IPS DF 19.7 (cell line): ENCODE data around the gene RAB2B.
A peak's percentile ranks its signal among the peaks of the same experiment; 100 is the strongest.
"Not testable (repeated sequence)": the region's sequence is repeated elsewhere in the genome, so short reads cannot be mapped to it uniquely, and the experiment has no call there.

Experiments
- DNase-seq: peaks from one replicate; pipeline ENCODE4 v3.0.0-alpha.2; 2013; ENCODE audit warnings: low read depth, low spot score

Gene RAB2B

GRCh38 chr14:21494902-21495762 lies 18.4 kb upstream of the RAB2B start:
- DNase-seq: no peak

- no peak for DNase-seq
These were observed 9.9 kb upstream of the RAB2B start for GRCh38 chr14:21486640-21487087.

GRCh38 chr14:21476523-21476924 lies 235 bp downstream of the RAB2B start:
- no peak for DNase-seq

GRCh38 chr14:21475767-21476522 lies 814 bp downstream of the RAB2B start:
- DNase-seq: no peak

- no peak for DNase-seq
These were observed 9.1 kb downstream of the RAB2B start for GRCh38 chr14:21467616-21468015.

GRCh38 chr14:21455912-21456667 lies 20.7 kb downstream of the RAB2B start, which contains the start of gene CHD8:
CHD8 (minus strand) TSS chr14:21456123; CDS start chr14:21431643, 24,480 bp downstream.
- DNase-seq: peak; percentile 99

GRCh38 chr14:21455592-21455911 lies 21.2 kb downstream of the RAB2B start:
- no peak for DNase-seq

- DNase-seq: no peak
These were observed 21.8 kb downstream of the RAB2B start for GRCh38 chr14:21454843-21455544.

- no peak for DNase-seq
These were observed 26.9 kb downstream of the RAB2B start for GRCh38 chr14:21449899-21450216.

- not testable (repeated sequence) for DNase-seq
These were observed 34.1 kb downstream of the RAB2B start for GRCh38 chr14:21442657-21443056.

- DNase-seq: no peak
These were observed 35.9 kb downstream of the RAB2B start for GRCh38 chr14:21440859-21441258.

GRCh38 chr14:21437063-21437901 lies 39.5 kb downstream of the RAB2B start:
- peak; percentile 96 for DNase-seq

GRCh38 chr14:21436567-21437062 lies 40.1 kb downstream of the RAB2B start:
- no peak for DNase-seq

GRCh38 chr14:21431126-21431525 lies 45.6 kb downstream of the RAB2B start:
- no peak for DNase-seq

GRCh38 chr14:21428930-21429329 lies 47.8 kb downstream of the RAB2B start:
- no peak for DNase-seq

GRCh38 chr14:21426692-21427091 lies 50.1 kb downstream of the RAB2B start:
- no peak for DNase-seq

- no peak for DNase-seq
These were observed 57.2 kb downstream of the RAB2B start for GRCh38 chr14:21419528-21419927.

GRCh38 chr14:21415329-21415728 lies 61.4 kb downstream of the RAB2B start:
- DNase-seq: no peak

- DNase-seq: no peak
These were observed 62.6 kb downstream of the RAB2B start for GRCh38 chr14:21414137-21414631.
